ENCODE measurements around the gene LRRC15. TPM values are rescaled to one million over a fixed set of nuclear protein-coding genes. Genes with fewer than 3 reads are reported as not detected.

LRRC15 gene
- total RNA-seq, 5 donors from 2014 or later (not counting 1 experiment from before 2014, with no cell fraction given), result not detected

DNA sequence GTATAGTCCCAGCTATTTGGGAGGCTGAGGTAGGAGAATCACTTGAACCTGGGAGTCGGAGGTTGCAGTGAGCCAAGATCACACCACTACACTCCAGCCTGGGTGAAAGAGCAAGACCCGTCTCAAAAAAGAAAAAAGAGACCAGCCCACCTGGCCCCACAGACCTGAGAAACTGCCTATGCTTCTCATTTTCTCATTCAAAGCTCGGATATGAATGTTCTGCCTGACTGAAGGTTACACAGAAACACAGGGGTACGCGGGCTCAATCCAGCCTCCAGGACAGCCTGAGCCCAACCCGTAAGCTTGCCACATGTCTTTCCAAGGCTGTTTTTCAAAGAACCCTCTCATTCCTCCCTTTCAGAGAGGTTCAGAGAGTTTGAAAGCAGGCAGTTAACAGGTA, 9.7 kb upstream of the LRRC15 start:
- POLR2A ChIA-PET, result no interaction called here
- H3K9me3 ChIP-seq, result no peaks in the 10 kb centered on the region
- H3K27me3 ChIP-seq (replicated peaks in 1 of 2; ENCODE audit: control insufficient read depth in 2 of 2, extremely low read depth in 1 of 2, insufficient read depth in 2 of 2, low read length in 1 of 2), result peaks cover 0 to 45% of the 10 kb centered on the region in 2 experiments
- Mint-ChIP-seq H3K27ac (no peak overlapping the region), H3K9me3 (no peaks in the 10 kb centered on the region), H3K27me3 (peaks cover 12 to 31% of the 10 kb centered on the region in 2 donors), H3K36me3 (no peaks in the 10 kb centered on the region), H3K4me1 (no peaks in the 10 kb centered on the region), H3K4me3 (no peak overlapping the region)
- no peak for ATAC-seq (replicated peaks in 1 of 4)
- H3K4me1 ChIP-seq (ENCODE audit: control insufficient read depth in 1 of 2, extremely low read depth in 1 of 2, insufficient read depth in 2 of 2, low read length in 2 of 2), result no peaks in the 10 kb centered on the region
- DNase-seq, result no peak
- H3K4me3 ChIP-seq (ENCODE audit: control insufficient read depth in 1 of 2, extremely low read depth in 1 of 2, low read length in 1 of 2), result no peak overlapping the region
- no peaks in the 10 kb centered on the region for H3K36me3 ChIP-seq (ENCODE audit: control insufficient read depth in 2 of 2, extremely low read depth in 1 of 2, insufficient read depth in 1 of 2, low read length in 1 of 2)
- CTCF ChIA-PET, result interaction anchor here in 1 of 2 donors (0.5 kb wide), 1 partner anchor 45 kb away, joined by 3 read pairs; no protein-coding TSS in a partner anchor
- WGBS (ENCODE audit: insufficient coverage), result 67% methylated on average over 1 of the region's 6 CpGs
- H3K27ac ChIP-seq (ENCODE audit: low read length), result no peak overlapping the region

DNA sequence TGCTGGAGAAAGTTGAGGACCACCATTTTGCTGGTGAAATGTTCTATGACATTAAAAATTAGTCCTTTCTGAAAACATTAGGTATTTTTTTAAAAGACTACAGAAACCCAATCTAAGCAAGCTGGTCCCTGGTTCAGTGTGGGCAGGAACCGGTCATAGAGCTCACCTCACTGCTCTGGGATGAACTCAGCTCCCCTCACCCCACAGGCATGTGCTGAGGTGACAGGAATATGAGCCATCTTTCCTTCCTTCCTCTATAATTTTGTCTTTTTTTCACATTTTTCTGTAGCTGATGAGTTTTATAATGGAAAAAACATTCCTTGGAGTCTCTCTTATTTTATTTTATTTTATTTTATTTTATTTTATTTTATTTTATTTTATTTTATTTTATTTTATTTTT, 8.2 kb upstream of the LRRC15 start:
- no peaks in the 10 kb centered on the region for H3K4me1 Mint-ChIP-seq
- no peaks in the 10 kb centered on the region for H3K4me1 ChIP-seq (ENCODE audit: control insufficient read depth in 1 of 2, extremely low read depth in 1 of 2, insufficient read depth in 2 of 2, low read length in 2 of 2)
- peaks cover 0 to 42% of the 10 kb centered on the region in 2 experiments for H3K27me3 ChIP-seq (replicated peaks in 1 of 2; ENCODE audit: control insufficient read depth in 2 of 2, extremely low read depth in 1 of 2, insufficient read depth in 2 of 2, low read length in 1 of 2)
- no peaks in the 10 kb centered on the region for H3K36me3 Mint-ChIP-seq
- ChIA-PET POLR2A (interaction anchor here in 1 of 2 donors (0.5 kb wide), 1 partner anchor 15 kb away, joined by 3 read pairs; no protein-coding TSS in a partner anchor), CTCF (no interaction called here)
- WGBS (ENCODE audit: insufficient coverage), result no CpG with 5 or more reads among the region's 1 CpG
- DNase-seq (no peak), ATAC-seq (replicated peaks in 1 of 4) (no peak)
- no peak overlapping the region for H3K27ac ChIP-seq (ENCODE audit: low read length)
- peaks cover 12 to 34% of the 10 kb centered on the region in 2 donors for H3K27me3 Mint-ChIP-seq
- no peak overlapping the region for H3K27ac Mint-ChIP-seq
- no peaks in the 10 kb centered on the region for H3K9me3 Mint-ChIP-seq
- no peak overlapping the region for H3K4me3 Mint-ChIP-seq
- no peak overlapping the region for H3K4me3 ChIP-seq (ENCODE audit: control insufficient read depth in 1 of 2, extremely low read depth in 1 of 2, low read length in 1 of 2)
- H3K36me3 ChIP-seq (ENCODE audit: control insufficient read depth in 2 of 2, extremely low read depth in 1 of 2, insufficient read depth in 1 of 2, low read length in 1 of 2), result no peaks in the 10 kb centered on the region
- no peaks in the 10 kb centered on the region for H3K9me3 ChIP-seq

- H3K27me3 Mint-ChIP-seq, result peaks cover 8 to 33% of the 10 kb centered on the region in 2 donors
Observed at GRCh38 chr3:194376241-194376560, 6.7 kb upstream of the LRRC15 start.

DNA sequence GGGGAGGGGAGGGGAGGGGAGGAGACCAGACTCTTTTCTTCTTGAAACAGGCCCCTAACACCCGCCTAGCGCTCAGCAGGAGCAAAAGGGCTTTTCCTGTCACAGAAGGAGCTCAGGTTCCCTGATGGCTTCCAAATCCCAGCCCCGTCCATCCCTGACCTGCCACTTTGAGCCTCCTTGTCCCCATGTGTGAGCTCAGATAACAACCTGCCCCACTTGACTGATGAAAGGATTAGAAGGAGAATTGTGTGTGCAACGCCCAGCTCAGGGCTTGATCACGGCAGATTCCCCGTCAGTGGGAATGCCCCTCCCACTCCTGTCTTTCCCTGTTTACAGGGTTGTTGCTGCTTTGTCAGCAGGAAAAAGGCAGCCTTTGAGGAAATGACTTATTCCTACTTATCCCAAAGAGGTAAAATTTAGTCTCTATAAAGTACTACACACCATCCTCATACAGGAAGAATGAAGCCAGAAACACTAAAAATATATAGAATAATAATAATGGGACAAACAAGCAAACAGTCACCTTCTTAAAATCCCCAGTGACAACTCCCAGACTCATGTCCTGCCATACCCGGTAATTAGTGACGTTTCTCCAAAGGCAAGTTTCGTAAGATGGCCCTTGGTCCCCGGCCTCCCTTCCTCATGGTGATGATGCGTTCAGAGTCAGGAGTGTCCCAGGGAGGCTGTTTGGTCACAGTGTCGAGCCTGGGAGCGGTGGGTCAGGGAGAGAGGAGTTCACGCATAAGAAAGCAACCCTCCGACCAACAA, 6.1 kb upstream of the LRRC15 start:
- 70% methylated on average over 8 of the region's 15 CpGs for WGBS (ENCODE audit: insufficient coverage)
- Mint-ChIP-seq H3K27me3 (peaks cover 9 to 36% of the 10 kb centered on the region in 2 donors), H3K27ac (no peak overlapping the region), H3K9me3 (no peaks in the 10 kb centered on the region), H3K36me3 (no peaks in the 10 kb centered on the region), H3K4me3 (no peak overlapping the region), H3K4me1 (peaks cover 0 to under 1% (median 0%) of the 10 kb centered on the region in 3 donors)
- no peak for DNase-seq
- ChIA-PET CTCF (no interaction called here), POLR2A (no interaction called here)
- no peak for ATAC-seq (replicated peaks in 1 of 4)
- Histone ChIP-seq H3K36me3 (ENCODE audit: control insufficient read depth in 2 of 2, extremely low read depth in 1 of 2, insufficient read depth in 1 of 2, low read length in 1 of 2) (no peaks in the 10 kb centered on the region), H3K9me3 (no peaks in the 10 kb centered on the region), H3K4me3 (ENCODE audit: control insufficient read depth in 1 of 2, extremely low read depth in 1 of 2, low read length in 1 of 2) (no peak overlapping the region), H3K27ac (ENCODE audit: low read length) (no peak overlapping the region), H3K27me3 (replicated peaks in 1 of 2; ENCODE audit: control insufficient read depth in 2 of 2, extremely low read depth in 1 of 2, insufficient read depth in 2 of 2, low read length in 1 of 2) (peaks cover 0 to 45% of the 10 kb centered on the region in 2 experiments), H3K4me1 (ENCODE audit: control insufficient read depth in 1 of 2, extremely low read depth in 1 of 2, insufficient read depth in 2 of 2, low read length in 2 of 2) (no peaks in the 10 kb centered on the region)

More at GRCh38 chr3:194376241-194376560, 6.7 kb upstream of the LRRC15 start:
- H3K4me1 ChIP-seq (ENCODE audit: control insufficient read depth in 1 of 2, extremely low read depth in 1 of 2, insufficient read depth in 2 of 2, low read length in 2 of 2), result no peaks in the 10 kb centered on the region
- Mint-ChIP-seq H3K4me3 (no peak overlapping the region), H3K4me1 (no peaks in the 10 kb centered on the region), H3K9me3 (no peaks in the 10 kb centered on the region), H3K27ac (no peak overlapping the region), H3K36me3 (no peaks in the 10 kb centered on the region)
- no peak for DNase-seq
- 88% methylated on average over 9 of the region's 10 CpGs for WGBS (ENCODE audit: insufficient coverage)
- ATAC-seq (replicated peaks in 1 of 4), result no peak
- ChIA-PET POLR2A (no interaction called here), CTCF (no interaction called here)
- no peaks in the 10 kb centered on the region for H3K9me3 ChIP-seq
- no peak overlapping the region for H3K4me3 ChIP-seq (ENCODE audit: control insufficient read depth in 1 of 2, extremely low read depth in 1 of 2, low read length in 1 of 2)
- peaks cover 0 to 45% of the 10 kb centered on the region in 2 experiments for H3K27me3 ChIP-seq (replicated peaks in 1 of 2; ENCODE audit: control insufficient read depth in 2 of 2, extremely low read depth in 1 of 2, insufficient read depth in 2 of 2, low read length in 1 of 2)
- no peak overlapping the region for H3K27ac ChIP-seq (ENCODE audit: low read length)
- H3K36me3 ChIP-seq (ENCODE audit: control insufficient read depth in 2 of 2, extremely low read depth in 1 of 2, insufficient read depth in 1 of 2, low read length in 1 of 2), result no peaks in the 10 kb centered on the region

DNA sequence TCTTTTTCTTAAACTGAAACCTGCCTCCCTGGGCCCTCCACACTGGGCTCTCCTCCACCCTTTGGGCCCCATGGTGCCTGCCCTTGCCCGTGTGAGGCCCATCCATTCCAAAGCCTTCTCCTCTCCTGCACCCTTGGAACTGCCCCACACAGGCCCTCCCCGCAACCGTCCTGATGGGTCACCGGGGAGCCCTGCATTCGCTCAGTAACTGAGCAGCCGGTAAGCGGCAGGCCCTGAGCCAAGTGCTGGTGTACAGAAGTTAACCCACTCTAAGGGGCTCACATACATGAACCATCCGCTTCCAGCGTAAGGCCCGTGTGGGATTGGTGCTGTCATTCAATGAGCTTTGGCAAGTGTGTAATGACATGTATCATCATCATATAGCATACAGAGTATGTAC, 5.4 kb upstream of the LRRC15 start:
- Histone ChIP-seq H3K4me1 (ENCODE audit: control insufficient read depth in 1 of 2, extremely low read depth in 1 of 2, insufficient read depth in 2 of 2, low read length in 2 of 2) (no peaks in the 10 kb centered on the region), H3K27me3 (replicated peaks in 1 of 2; ENCODE audit: control insufficient read depth in 2 of 2, extremely low read depth in 1 of 2, insufficient read depth in 2 of 2, low read length in 1 of 2) (peaks cover 2 to 46% of the 10 kb centered on the region in 2 experiments), H3K36me3 (ENCODE audit: control insufficient read depth in 2 of 2, extremely low read depth in 1 of 2, insufficient read depth in 1 of 2, low read length in 1 of 2) (no peaks in the 10 kb centered on the region), H3K4me3 (ENCODE audit: control insufficient read depth in 1 of 2, extremely low read depth in 1 of 2, low read length in 1 of 2) (no peak overlapping the region), H3K27ac (ENCODE audit: low read length) (no peak overlapping the region), H3K9me3 (no peaks in the 10 kb centered on the region)
- peaks cover 0 to 4% (median under 1%) of the 10 kb centered on the region in 3 donors for H3K4me1 Mint-ChIP-seq
- H3K27ac Mint-ChIP-seq, result no peak overlapping the region
- no peak overlapping the region for H3K4me3 Mint-ChIP-seq
- ATAC-seq (replicated peaks in 1 of 4) (no peak), DNase-seq (no peak)
- ChIA-PET CTCF (no interaction called here), POLR2A (no interaction called here)
- H3K27me3 Mint-ChIP-seq, result peaks cover 15 to 38% of the 10 kb centered on the region in 2 donors
- H3K9me3 Mint-ChIP-seq, result no peaks in the 10 kb centered on the region
- WGBS (ENCODE audit: insufficient coverage), result 69% methylated on average over 3 of the region's 10 CpGs
- H3K36me3 Mint-ChIP-seq, result no peaks in the 10 kb centered on the region

- peaks cover 20 to 44% of the 10 kb centered on the region in 2 donors for H3K27me3 Mint-ChIP-seq
- peaks cover 2 to 47% of the 10 kb centered on the region in 2 experiments for H3K27me3 ChIP-seq (replicated peaks in 1 of 2; ENCODE audit: control insufficient read depth in 2 of 2, extremely low read depth in 1 of 2, insufficient read depth in 2 of 2, low read length in 1 of 2)
Observed at GRCh38 chr3:194373899-194374298, 4.4 kb upstream of the LRRC15 start.

More at GRCh38 chr3:194373899-194374298, 4.4 kb upstream of the LRRC15 start:
- H3K9me3 ChIP-seq, result no peaks in the 10 kb centered on the region
- no peak overlapping the region for H3K27ac ChIP-seq (ENCODE audit: low read length)
- ATAC-seq (replicated peaks in 1 of 4), result no peak
- no peak overlapping the region for H3K4me3 ChIP-seq (ENCODE audit: control insufficient read depth in 1 of 2, extremely low read depth in 1 of 2, low read length in 1 of 2)
- 90% methylated on average over 5 of the region's 8 CpGs for WGBS (ENCODE audit: insufficient coverage)
- ChIA-PET POLR2A (no interaction called here), CTCF (no interaction called here)
- Mint-ChIP-seq H3K27ac (no peak overlapping the region), H3K4me3 (no peak overlapping the region), H3K9me3 (no peaks in the 10 kb centered on the region), H3K36me3 (no peaks in the 10 kb centered on the region), H3K4me1 (peaks cover 0 to 4% (median 2%) of the 10 kb centered on the region in 3 donors)
- no peak for DNase-seq
- no peaks in the 10 kb centered on the region for H3K36me3 ChIP-seq (ENCODE audit: control insufficient read depth in 2 of 2, extremely low read depth in 1 of 2, insufficient read depth in 1 of 2, low read length in 1 of 2)
- no peaks in the 10 kb centered on the region for H3K4me1 ChIP-seq (ENCODE audit: control insufficient read depth in 1 of 2, extremely low read depth in 1 of 2, insufficient read depth in 2 of 2, low read length in 2 of 2)
